ENCODE measurements around the gene SYNM.

DNA sequence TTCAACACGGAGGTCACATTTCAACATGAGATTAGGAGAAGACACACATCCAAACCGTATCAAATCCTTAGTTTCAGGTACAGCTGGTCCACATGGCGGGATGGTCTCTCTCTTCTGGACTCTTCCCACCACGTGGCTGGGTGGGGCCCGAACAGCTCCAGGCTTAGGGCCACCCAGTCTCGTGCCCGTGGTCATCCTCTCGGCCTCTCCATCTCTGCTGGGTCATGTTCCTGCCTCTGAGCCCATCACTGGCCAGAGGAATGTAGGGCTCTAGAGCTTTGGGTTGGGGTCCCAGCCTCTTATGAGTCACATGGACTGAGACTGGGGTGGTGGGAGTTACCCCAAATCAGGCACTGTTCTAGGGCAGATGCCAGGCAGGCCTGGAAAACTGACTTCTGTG is 12.2 kb downstream of the SYNM start:
- TF ChIP-seq POLR2A (IDR thresholded peaks at IDR 0.05; ENCODE audit: low read depth, low read length), result no peak
- no peak for TF ChIP-seq POLR2AphosphoS5 (IDR thresholded peaks at IDR 0.05; ENCODE audit: low read depth, low read length)
- TF ChIP-seq TAF1 (IDR thresholded peaks at IDR 0.05; ENCODE audit: borderline replicate concordance, low read depth, low read length), result no peak
